ENCODE results near the gene PPM1A.

The PPM1A gene

DNA sequence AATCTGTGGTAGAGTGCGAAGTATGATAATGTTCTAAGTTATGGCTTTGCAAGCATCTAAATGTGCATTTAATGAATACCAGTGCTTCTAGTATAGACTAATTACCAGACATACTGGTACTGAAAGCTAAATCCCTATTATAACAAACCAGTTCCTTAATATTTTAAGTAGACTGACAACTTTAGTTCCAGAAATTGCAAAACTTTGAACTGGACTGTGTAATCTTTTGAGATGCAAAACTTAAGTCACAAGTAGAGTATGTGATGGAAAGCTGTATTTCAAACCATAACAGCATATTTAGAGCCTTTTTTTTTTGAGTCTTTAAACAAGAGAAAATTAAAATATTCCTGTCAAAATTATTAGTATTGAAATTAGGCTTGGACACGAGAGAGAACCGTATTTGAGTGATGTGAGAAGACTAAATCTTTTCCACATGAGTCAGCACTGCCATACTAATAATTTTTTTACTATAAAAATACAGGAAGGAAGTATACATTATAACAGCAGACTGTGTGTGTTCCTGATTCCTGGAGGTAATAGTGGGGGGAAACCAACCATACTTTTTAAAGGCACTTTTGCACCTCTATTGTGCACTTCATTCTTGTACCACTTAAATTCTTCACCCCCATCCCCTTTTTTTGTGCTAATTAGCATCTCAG, 45.5 kb downstream of the PPM1A start:
- Histone ChIP-seq H3K4me1 (ENCODE audit: insufficient read depth, poor library complexity, severe bottlenecking) (peaks cover 9% of the 10 kb centered on the region), H3K4me3 (ENCODE audit: severe bottlenecking) (no peak overlapping the region), H3K9me3 (ENCODE audit: severe bottlenecking) (no peaks in the 10 kb centered on the region), H3K27me3 (ENCODE audit: insufficient read depth, poor library complexity, severe bottlenecking) (no peaks in the 10 kb centered on the region), H3K27ac (ENCODE audit: poor library complexity, severe bottlenecking) (no peak overlapping the region), H3K36me3 (ENCODE audit: low read depth) (peaks cover 59% of the 10 kb centered on the region)
- TF ChIP-seq, protein P1, sequence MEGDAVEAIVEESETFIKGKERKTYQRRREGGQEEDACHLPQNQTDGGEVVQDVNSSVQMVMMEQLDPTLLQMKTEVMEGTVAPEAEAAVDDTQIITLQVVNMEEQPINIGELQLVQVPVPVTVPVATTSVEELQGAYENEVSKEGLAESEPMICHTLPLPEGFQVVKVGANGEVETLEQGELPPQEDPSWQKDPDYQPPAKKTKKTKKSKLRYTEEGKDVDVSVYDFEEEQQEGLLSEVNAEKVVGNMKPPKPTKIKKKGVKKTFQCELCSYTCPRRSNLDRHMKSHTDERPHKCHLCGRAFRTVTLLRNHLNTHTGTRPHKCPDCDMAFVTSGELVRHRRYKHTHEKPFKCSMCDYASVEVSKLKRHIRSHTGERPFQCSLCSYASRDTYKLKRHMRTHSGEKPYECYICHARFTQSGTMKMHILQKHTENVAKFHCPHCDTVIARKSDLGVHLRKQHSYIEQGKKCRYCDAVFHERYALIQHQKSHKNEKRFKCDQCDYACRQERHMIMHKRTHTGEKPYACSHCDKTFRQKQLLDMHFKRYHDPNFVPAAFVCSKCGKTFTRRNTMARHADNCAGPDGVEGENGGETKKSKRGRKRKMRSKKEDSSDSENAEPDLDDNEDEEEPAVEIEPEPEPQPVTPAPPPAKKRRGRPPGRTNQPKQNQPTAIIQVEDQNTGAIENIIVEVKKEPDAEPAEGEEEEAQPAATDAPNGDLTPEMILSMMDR (IDR thresholded peaks at IDR 0.05; ENCODE audit: poor library complexity, severe bottlenecking): no peak
- DNase-seq (ENCODE audit: low spot score): no peak
- peak; percentile 79; the same call in 2 of the 3 replicates for ATAC-seq (ENCODE audit: low read depth)

DNA sequence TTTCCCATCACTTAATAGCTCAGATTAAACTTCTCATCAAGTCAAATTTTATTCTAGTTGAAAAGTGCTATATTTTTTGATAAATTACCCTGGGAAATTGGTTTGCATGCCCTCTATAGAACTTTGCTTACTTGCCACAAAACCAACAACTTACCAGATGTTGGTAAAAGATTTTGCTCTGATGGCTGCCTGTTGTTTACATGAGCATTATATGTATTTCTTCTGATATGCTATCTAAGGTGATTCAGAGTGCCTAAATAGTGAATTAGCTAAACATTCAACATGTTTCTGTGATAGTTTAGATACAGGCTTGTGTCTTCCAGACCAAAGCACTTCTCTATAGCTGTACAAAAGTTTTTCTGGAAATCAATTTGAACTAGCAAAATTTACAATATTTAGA, 51.0 kb downstream of the PPM1A start:
- DNase-seq (ENCODE audit: low spot score): no peak
- Histone ChIP-seq H3K36me3 (ENCODE audit: low read depth) (peaks cover 18% of the 10 kb centered on the region), H3K27me3 (ENCODE audit: insufficient read depth, poor library complexity, severe bottlenecking) (no peaks in the 10 kb centered on the region), H3K27ac (ENCODE audit: poor library complexity, severe bottlenecking) (no peak overlapping the region), H3K9me3 (ENCODE audit: severe bottlenecking) (no peaks in the 10 kb centered on the region), H3K4me3 (ENCODE audit: severe bottlenecking) (no peak overlapping the region), H3K4me1 (ENCODE audit: insufficient read depth, poor library complexity, severe bottlenecking) (no peaks in the 10 kb centered on the region)
- TF ChIP-seq, protein P1 (IDR thresholded peaks at IDR 0.05; ENCODE audit: poor library complexity, severe bottlenecking): no peak
- ATAC-seq (ENCODE audit: low read depth): no peak

DNA sequence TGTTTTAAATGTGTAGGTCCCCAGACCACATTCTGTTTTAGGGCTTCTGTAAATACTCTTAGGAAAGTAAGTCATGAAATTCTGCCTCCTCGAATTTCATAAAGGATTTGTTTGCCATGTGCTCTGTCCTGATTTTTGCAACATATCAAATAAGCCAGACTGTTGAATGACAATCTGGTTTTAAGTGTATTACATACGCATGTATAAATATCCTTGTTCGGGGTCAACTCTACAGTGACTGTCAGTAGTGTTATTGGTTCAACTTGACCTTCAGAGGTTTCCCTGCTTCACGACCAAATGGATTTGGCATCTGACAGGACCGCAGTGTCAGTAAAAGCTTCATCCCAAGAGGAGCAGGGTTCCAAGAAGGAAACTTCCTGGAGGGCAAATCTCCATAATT, 52.7 kb downstream of the PPM1A start:
- Histone ChIP-seq H3K4me3 (ENCODE audit: severe bottlenecking) (no peak overlapping the region), H3K4me1 (ENCODE audit: insufficient read depth, poor library complexity, severe bottlenecking) (no peaks in the 10 kb centered on the region), H3K27me3 (ENCODE audit: insufficient read depth, poor library complexity, severe bottlenecking) (no peaks in the 10 kb centered on the region), H3K27ac (ENCODE audit: poor library complexity, severe bottlenecking) (no peak overlapping the region), H3K9me3 (ENCODE audit: severe bottlenecking) (no peaks in the 10 kb centered on the region), H3K36me3 (ENCODE audit: low read depth) (peaks cover 8% of the 10 kb centered on the region)
- ATAC-seq (ENCODE audit: low read depth) (no peak), DNase-seq (ENCODE audit: low spot score) (no peak)
- TF ChIP-seq, protein P1 (IDR thresholded peaks at IDR 0.05; ENCODE audit: poor library complexity, severe bottlenecking): no peak

DNA sequence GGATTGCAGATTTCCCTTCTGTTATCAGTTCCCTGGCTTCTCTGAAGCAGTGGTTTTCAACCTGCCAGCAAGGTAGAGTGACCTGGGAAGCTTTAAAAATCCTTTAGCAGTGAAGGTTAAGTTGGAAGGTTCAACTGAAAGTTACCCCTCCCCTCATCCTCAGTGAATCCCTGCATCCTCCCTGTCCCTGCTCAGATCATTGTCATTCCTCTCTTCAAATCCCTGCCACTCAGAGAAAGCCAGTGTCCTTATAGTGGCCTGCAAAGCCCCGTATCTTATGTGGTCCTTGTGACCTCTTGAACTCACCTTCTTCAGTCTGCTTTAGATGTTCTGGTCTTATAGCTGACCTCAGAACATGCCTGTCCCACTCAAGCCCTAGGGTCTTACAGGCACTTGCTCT, 53.6 kb downstream of the PPM1A start:
- Histone ChIP-seq H3K4me3 (ENCODE audit: severe bottlenecking) (no peak overlapping the region), H3K27me3 (ENCODE audit: insufficient read depth, poor library complexity, severe bottlenecking) (no peaks in the 10 kb centered on the region), H3K9me3 (ENCODE audit: severe bottlenecking) (no peaks in the 10 kb centered on the region), H3K36me3 (ENCODE audit: low read depth) (peaks cover 4% of the 10 kb centered on the region; the same call in 1 of the 2 replicates), H3K4me1 (ENCODE audit: insufficient read depth, poor library complexity, severe bottlenecking) (no peaks in the 10 kb centered on the region), H3K27ac (ENCODE audit: poor library complexity, severe bottlenecking) (no peak overlapping the region)
- TF ChIP-seq, protein P1 (IDR thresholded peaks at IDR 0.05; ENCODE audit: poor library complexity, severe bottlenecking): no peak
- DNase-seq (ENCODE audit: low spot score) (no peak), ATAC-seq (ENCODE audit: low read depth) (no peak; the same call in 2 of the 3 replicates)

DNA sequence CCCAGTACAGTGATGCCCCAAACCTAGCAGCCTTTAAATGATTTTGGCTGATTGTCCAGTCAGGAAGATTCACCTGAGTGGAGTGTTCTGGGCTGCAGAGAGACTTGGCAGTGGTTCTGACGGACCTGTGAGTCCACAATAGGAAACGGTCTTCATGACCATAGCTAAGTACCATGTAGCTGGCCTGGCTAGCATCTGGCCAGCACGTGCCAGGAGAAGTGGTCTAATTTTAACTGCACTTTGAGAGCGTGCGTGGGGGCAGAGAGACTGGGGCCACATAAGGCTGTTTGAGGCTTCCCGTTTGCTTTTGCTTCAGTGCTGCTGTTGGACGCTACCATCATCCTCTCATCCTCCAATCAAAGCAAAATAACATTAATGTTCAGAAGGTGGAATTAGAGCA, 54.7 kb downstream of the PPM1A start:
- TF ChIP-seq, protein P1 (IDR thresholded peaks at IDR 0.05; ENCODE audit: poor library complexity, severe bottlenecking): no peak
- no peaks in the 10 kb centered on the region for H3K9me3 ChIP-seq (ENCODE audit: severe bottlenecking)
- ATAC-seq (ENCODE audit: low read depth) (no peak; the same call in 2 of the 3 replicates), DNase-seq (ENCODE audit: low spot score) (no peak)
- H3K4me1 ChIP-seq (ENCODE audit: insufficient read depth, poor library complexity, severe bottlenecking): no peaks in the 10 kb centered on the region
- no peak overlapping the region for H3K4me3 ChIP-seq (ENCODE audit: severe bottlenecking)
- H3K36me3 ChIP-seq (ENCODE audit: low read depth): peaks cover 4% of the 10 kb centered on the region; the same call in 1 of the 2 replicates
- H3K27ac ChIP-seq (ENCODE audit: poor library complexity, severe bottlenecking): no peak overlapping the region
- no peaks in the 10 kb centered on the region for H3K27me3 ChIP-seq (ENCODE audit: insufficient read depth, poor library complexity, severe bottlenecking)

All from RWPE2 (cell line).